Mesothelial cell of epicardium (in vitro differentiated cells): ENCODE measurements around the gene SAG. TPM values are rescaled to one million over a fixed set of nuclear protein-coding genes. Genes with fewer than 3 reads are reported as not detected.
"Not testable (repeated sequence)": the region's sequence is repeated elsewhere in the genome, so short reads cannot be mapped to it uniquely, and the experiment has no call there.

ENCODE experiments used
- DNase-seq, 2 experiments: peaks; one replicate each; pipeline ENCODE4 v3.0.0; 2021; ENCODE audit warnings: low spot score in 2 of 2; ENCODE audit not compliant: unreplicated experiment in 2 of 2
- H3K27ac Mint-ChIP-seq: 2 replicates; pipeline ENCODE4 v1.8.0; 2021; ENCODE audit warnings: mixed read lengths
- H3K27me3 Mint-ChIP-seq: 2 replicates; pipeline ENCODE4 v1.8.0; 2021; ENCODE audit warnings: low read depth, mixed read lengths
- H3K36me3 Mint-ChIP-seq: 2 replicates; pipeline ENCODE4 v1.8.0; 2021; ENCODE audit warnings: mixed read lengths
- H3K4me1 Mint-ChIP-seq: 2 replicates; pipeline ENCODE4 v1.8.0; 2021; ENCODE audit warnings: mixed read lengths
- H3K4me3 Mint-ChIP-seq: 2 replicates; pipeline ENCODE4 v1.8.0; 2021; ENCODE audit warnings: mild to moderate bottlenecking, moderate library complexity, mixed read lengths
- H3K9me3 Mint-ChIP-seq: 2 replicates; pipeline ENCODE4 v1.8.0; 2021; ENCODE audit warnings: mixed read lengths
- CTCF ChIP-seq: fragments of 200-600 bp; sonication (generic); IDR thresholded peaks from one replicate; pipeline ENCODE4 v1.5.0; 2021; ENCODE audit warnings: antibody characterized with exemption; ENCODE audit not compliant: unreplicated experiment
- total RNA-seq: library from RNA; stranded (reverse); gene quantifications from 3 replicates; pipeline ENCODE4 v1.2.1, GENCODE V29; 2021

Gene SAG
- total RNA-seq, 1 donor from 2014 or later = not detected

GRCh38 chr2:233371641-233372040 lies 64.0 kb downstream of the SAG start:
- no peak for TF ChIP-seq CTCF
- no peak for DNase-seq
- Mint-ChIP-seq H3K9me3 (no peaks in the 10 kb centered on the region), H3K4me1 (peaks cover 4% of the 10 kb centered on the region), H3K36me3 (no peaks in the 10 kb centered on the region), H3K27ac (no peak overlapping the region), H3K4me3 (no peak overlapping the region), H3K27me3 (no peaks in the 10 kb centered on the region)

GRCh38 chr2:233372855-233373254 lies 65.2 kb downstream of the SAG start:
- H3K27ac Mint-ChIP-seq = no peak overlapping the region
- no peaks in the 10 kb centered on the region for H3K27me3 Mint-ChIP-seq
- no peak for DNase-seq
- H3K4me1 Mint-ChIP-seq = peaks cover 4% of the 10 kb centered on the region
- H3K4me3 Mint-ChIP-seq = no peak overlapping the region
- no peak for TF ChIP-seq CTCF
- H3K9me3 Mint-ChIP-seq = peaks cover 4% of the 10 kb centered on the region
- peaks cover 8% of the 10 kb centered on the region for H3K36me3 Mint-ChIP-seq

- H3K27me3 Mint-ChIP-seq = no peaks in the 10 kb centered on the region
- H3K4me3 Mint-ChIP-seq = no peak overlapping the region
- peaks cover 4% of the 10 kb centered on the region for H3K9me3 Mint-ChIP-seq
- no peak for DNase-seq
- H3K27ac Mint-ChIP-seq = no peak overlapping the region
- peaks cover 4% of the 10 kb centered on the region for H3K4me1 Mint-ChIP-seq
- H3K36me3 Mint-ChIP-seq = peaks cover 8% of the 10 kb centered on the region
- no peak for TF ChIP-seq CTCF
These were observed 65.7 kb downstream of the SAG start for GRCh38 chr2:233373316-233373715.

- H3K4me1 Mint-ChIP-seq, H3K9me3 Mint-ChIP-seq, H3K4me3 Mint-ChIP-seq, DNase-seq, H3K27me3 Mint-ChIP-seq: not testable (repeated sequence)
- Mint-ChIP-seq H3K36me3 (peaks cover 11% of the 10 kb centered on the region), H3K27ac (peak overlapping the region; percentile 16)
These were observed 67.2 kb downstream of the SAG start for GRCh38 chr2:233374776-233375175.

- DNase-seq = no peak
- Mint-ChIP-seq H3K4me3 (no peak overlapping the region), H3K36me3 (peaks cover 11% of the 10 kb centered on the region), H3K4me1 (peaks cover 10% of the 10 kb centered on the region), H3K27ac (no peak overlapping the region), H3K27me3 (no peaks in the 10 kb centered on the region), H3K9me3 (peaks cover 4% of the 10 kb centered on the region)
- no peak for TF ChIP-seq CTCF
These were observed 68.1 kb downstream of the SAG start for GRCh38 chr2:233375490-233376314.

GRCh38 chr2:233379034-233379433 lies 71.4 kb downstream of the SAG start:
- no peak overlapping the region for H3K27ac Mint-ChIP-seq
- H3K27me3 Mint-ChIP-seq = no peaks in the 10 kb centered on the region
- peaks cover 11% of the 10 kb centered on the region for H3K4me1 Mint-ChIP-seq

More at GRCh38 chr2:233379034-233379433, 71.4 kb downstream of the SAG start:
- DNase-seq = no peak
- Mint-ChIP-seq H3K36me3 (peaks cover 11% of the 10 kb centered on the region), H3K4me3 (no peak overlapping the region), H3K9me3 (peaks cover 4% of the 10 kb centered on the region)
- TF ChIP-seq CTCF = no peak
